ENCODE results near the gene TBC1D1.

The TBC1D1 gene

DNA sequence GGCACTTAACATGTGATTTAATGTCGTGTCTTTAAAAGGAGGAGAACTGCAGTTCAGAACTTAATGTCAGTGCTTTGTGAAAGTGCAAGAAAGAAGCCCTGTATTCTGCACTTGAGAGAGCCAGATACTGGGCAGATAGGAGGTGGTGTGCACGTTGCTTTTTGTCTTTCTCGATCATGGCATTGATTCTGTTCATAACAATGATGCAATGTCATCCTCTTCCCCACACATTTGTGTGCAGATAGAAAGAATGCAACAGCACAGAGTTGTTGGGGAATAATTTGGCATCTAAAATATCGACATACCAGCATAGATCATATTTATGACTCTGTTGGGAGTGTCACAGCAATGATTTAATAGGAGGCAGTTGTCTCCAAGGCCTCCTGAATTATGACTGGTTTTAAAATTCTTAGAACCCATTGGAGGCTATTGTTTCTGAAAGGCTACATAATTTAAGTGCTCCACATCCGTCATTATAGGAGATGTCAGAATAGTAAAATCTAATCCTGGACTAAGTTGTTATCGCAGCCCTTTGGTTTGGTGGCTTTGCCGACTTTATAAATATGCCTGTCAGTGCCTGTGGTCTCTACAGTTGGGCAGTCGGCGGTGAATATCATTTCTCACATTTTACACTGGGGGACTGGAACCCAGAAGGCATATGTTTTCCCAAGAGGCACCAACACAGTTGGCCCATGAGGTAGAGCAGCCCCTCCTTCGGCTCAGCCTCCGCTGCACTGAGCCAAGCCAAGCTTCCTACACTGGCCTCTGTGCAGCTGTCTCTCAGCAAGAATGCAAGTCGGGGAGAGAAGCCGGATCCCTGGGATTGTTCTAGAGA lies 194.2 kb downstream of the TBC1D1 start:
- no peak for DNase-seq

DNA sequence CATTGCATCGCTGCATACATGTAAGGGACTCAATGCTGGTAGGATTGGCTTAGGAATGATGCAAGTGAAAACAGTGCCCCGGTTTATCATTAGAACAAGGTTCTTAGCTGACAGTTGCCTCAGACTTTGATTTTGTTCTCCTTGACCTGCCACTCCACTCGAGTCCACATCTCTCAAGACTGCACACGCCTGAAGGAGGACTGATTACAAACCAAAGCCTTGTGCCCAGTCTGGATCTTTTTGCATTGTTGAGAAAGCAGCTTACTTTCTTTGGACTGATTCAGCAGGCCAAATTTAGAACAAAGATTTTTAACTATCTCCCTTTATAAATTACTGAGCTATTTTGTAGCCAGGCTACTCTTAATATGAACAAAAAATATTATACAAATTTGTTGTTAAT lies 194.9 kb downstream of the TBC1D1 start:
- no peak for DNase-seq

DNA sequence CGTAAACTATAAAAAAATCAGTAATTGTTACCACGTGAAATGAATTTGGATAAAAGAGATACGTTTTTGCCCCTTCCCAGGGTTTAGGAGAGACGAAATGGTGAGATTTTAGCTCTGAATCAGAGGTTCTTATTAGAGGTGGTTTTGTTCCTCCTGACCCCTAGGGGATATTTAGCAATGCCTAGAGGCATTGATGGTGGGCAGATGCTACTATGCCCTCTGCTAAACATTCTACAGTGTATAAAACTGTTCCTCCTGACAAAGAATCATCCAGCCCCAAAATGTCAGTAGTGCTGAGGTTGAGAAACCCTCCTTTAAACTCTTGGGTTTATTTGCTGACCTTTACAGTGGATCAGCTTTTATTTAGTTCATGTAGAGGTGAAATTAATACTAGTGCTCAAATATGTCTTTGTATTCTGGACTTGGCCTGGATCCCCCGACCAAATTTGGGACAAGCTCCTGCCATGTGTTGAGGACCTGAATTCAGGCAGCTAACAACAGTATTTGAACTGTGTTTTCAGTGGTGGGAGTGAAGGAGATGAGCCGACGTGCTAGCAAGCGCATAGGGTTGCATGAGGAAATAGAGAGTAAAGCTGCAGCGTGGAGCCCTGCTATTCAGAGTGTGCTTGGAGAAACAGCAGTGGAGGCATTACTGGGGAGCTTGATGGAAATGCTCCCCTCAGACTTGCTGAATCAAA lies 195.4 kb downstream of the TBC1D1 start:
- no peak for DNase-seq

DNA sequence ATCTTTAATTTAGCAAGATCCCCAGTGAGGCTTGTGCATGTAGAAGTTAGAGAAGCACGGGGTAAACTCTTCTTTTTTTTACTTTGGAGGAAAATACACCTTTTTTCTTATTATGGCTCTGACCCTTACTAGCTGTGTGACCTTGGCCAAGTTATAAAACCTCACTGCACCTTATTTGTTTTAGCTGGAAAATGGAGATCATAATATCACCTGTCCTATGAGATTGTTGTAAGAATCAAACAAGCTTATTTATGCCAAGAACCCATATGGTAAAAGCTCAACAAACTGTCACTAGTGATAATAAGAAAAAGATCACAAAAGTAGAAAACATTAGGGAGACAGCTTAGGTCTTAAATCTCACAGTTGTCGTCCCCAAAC lies 196.0 kb downstream of the TBC1D1 start:
- no peak for DNase-seq

DNA sequence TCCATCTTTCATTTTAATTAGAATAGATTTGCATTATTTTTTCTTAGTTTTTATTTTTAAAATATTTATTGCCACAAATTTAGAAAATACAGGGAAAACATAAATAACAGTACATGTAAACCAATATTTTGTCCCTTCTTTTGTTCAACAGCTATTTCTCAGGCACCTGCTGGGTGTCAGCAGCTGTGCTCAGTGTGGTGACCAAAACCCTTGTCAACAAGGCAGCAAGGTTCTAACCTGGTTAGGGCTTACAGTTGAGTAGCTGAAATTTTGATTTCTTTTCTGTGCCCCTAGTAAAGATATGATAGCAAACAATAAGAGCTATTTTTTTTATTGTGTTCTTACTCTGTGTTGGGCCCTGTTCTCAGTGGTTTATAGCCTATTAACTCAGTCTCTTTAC lies 197.4 kb downstream of the TBC1D1 start:
- DNase-seq = no peak

DNA sequence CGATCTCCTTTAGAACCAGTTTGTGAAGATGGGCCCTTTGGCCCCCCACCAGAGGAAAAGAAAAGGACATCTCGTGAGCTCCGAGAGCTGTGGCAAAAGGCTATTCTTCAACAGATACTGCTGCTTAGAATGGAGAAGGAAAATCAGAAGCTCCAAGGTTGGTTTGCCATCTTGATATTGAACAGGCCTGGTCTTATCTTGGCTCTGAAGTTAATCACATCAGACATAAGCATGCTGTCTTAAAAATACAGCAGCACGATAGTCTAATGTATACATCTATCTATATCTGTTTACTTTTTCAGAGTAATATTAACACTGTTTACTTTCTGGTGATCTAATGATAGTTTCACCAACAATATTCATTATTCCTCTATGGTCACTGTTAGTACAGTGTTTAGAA lies 199.1 kb downstream of the TBC1D1 start:
- no peak for DNase-seq

DNA sequence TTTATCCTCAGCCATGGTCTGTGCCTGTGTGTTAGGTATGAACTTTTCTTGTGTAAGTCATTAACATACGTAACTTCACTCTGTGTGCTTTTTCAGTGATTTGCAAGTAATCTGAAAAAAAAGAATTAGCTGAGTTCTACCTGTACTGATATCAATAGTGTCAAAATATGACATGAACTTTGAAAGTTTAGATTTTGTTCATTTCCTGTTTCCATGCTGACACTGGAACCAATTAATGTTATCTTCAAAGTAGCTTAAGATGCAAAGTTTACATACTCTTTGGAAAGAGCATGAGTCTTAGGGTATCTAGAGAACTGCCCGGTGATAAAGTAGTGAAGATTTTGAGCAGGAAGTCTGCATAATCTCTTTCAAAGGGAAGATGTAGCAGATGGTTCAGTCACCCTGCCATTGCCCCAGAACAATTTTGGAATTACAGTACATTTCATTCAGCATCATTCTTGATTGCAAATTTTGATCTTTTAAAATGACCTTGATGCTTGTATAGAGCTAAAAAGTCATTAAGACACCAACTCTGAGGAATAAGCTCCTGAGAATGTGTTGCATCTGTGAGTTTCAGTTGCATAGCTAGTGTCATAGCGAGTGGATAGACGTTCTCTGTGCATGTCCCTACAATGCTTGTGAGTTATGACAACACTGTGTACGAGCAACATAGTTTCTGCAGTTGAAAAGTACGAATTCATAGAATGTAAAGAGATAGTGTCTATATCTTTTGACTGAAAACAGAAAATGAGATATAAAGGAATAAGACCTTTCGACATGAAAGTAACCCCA lies 199.8 kb downstream of the TBC1D1 start:
- DNase-seq = no peak

DNA sequence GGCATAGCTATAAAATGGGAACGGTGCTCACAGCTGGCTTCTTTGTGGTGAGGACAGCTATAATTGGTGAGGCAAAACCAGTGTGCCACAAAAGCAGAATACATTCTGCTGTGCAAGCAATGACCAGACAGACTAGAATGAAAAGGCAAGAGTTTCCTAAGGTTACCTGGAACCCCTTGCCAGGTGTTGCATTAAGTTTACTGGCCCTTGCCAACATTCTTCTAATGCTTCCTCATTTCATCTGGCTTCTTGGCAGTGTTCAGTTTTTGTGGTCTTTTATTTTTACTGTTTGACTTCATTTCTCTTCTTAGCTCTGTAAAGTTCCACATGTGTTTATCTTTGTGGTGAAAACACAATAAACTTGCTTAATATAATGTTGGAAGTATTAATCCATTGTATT lies 200.8 kb downstream of the TBC1D1 start:
- DNase-seq = no peak

DNA sequence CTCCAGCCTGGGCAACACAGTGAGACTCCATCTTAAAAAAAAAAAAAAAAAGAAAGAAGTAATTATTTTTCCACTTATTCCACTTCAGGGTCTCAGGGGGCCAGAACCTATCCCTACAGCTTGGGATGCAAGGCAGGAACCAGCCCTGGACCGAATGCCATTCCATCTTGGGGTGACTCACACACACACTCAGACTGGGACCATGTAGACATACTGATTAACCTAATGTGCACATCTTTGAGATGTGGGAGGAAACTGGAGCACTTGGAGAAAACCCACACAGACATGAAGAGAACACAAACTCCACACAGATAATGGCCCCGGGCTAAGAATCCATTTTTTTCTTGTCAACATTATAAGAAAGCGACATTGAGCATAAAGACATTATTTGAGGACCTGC lies 201.8 kb downstream of the TBC1D1 start:
- no peak for DNase-seq

DNA sequence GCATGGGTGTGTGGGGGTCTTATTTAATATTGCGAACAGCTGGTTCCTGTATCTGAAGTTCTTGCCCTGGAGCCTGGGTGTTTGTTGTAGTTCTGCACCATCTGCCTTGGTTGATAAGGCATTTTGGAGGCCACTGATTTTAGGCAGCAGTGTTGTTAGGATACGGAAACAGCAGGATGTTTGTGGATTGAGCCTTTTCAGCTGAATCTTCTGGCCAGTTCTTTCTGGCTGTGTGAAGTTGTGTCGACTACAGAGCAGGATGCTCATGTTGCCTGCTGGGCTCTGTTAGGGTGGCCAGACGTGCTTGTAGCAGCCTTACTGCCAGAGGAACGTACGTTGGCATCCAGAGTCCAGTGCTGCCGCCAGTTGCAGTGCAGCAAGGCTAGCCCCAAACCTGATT lies 203.5 kb downstream of the TBC1D1 start:
- no peak for DNase-seq

DNA sequence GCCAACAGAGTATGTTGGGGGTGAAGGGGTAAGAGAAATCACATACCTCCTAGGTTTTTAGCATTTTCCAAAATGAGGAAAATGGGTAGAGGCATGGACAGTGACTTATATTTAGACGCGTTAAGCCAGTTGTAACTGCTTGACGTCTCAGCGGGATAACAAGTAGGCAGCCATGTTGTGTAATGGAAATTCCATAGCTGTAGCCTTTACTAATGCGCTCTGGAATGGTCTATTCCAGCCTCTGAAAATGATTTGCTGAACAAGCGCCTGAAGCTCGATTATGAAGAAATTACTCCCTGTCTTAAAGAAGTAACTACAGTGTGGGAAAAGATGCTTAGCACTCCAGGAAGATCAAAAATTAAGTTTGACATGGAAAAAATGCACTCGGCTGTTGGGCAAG lies 204.8 kb downstream of the TBC1D1 start:
- DNase-seq = no peak

DNA sequence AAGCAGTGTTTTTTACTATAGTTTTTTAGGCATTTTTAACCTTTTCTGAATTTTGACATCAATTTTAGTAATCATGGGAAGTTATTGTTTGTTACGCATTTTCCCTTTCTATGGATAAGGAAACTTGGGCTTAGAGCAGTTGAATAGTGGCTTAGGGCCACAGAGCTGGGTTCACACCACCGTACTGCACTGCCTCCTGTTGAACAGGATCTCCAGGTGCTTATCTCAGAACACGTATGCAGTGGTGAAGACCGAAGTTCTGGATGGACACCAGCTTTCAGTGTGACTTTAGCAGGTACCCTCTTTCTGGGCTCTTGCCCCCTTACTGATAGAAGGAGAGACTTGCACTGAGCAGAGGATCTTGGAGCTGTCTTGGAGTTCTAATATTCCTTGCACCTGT lies 206.9 kb downstream of the TBC1D1 start:
- DNase-seq = no peak

DNA sequence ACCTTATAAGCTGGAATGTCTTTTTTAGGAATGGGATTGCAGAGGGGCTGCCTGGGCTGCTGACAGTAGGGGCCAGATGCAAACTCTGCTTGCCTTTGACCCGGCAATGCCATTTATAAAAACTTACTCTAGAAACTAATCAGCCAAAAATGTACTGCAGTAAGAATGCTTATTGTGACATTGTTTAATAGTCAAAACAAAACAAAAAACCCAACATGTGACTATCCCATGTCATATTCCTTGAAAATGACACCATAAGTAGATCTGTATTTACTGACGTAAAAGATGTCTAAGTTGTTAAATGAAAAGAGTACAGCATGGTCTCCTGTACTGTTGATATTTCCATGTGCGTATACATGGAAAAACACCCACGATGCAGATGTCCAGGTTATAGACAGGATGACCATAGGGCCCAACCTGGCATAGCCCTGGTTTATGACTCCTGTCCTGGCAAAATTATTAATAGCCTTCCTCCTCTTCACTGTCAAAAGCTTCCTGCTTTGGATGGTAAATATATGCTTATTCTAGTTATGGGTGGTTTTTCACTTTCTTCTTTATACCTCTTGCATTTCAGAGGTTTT lies 208.2 kb downstream of the TBC1D1 start:
- DNase-seq = no peak

DNA sequence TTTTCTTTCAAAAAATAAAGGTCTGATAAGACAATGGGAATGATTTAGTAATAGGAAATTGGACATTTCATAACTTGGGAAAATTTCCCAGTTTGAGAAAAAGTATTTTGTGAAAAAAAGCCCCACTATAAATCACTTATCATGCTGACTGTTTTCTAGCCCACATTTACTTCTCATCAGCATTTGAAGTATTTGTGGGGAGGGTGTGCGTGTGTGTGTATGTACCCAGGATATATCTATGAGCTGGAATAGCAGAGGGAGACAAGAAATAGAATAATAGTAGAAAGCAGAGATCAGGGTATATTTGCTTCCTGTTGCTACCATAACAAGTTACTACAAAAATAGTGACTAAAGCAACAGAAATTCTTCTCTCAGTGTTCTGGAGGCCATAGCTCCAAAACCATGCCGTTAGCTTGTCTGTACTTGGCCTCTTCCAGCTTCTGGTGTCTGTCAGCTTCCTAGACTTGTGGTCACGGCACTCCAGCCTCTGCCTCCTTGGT lies 209.1 kb downstream of the TBC1D1 start:
- DNase-seq = no peak

DNA sequence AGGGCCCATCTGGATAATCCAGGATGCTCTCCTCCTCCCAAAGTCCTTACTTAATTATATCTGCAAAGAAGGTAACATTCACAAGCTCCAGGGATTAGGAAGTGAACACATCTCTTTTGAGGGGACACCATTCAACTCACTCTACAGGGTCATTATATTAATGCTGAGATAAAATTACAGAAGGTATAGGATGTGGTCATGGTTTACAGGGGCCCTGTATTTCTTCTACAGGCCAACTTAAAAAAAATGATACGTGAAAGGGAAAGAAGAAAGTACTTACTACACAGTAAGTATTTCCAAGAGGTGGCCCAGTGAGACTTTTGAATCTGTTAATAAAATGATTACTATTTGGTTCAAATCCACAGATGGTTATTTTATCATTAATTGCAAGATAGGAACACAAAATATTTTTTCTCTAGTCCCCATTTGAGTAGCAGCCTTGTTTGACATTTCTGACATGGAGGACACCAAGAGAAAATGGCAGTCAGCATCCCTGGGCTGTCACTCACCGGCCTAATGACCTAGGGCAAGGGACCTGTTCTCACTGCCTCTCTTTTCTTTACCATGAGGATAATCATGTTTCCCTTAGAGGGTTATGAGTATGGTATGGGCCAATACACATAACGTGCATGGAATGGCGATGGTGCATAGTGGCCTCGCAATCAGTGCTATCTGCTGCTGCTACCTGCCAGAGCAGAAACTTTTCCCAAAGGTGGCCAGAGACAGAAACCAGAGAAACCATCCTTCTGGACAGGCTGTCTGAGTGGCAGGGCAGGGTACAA lies 209.8 kb downstream of the TBC1D1 start:
- no peak for DNase-seq

DNA sequence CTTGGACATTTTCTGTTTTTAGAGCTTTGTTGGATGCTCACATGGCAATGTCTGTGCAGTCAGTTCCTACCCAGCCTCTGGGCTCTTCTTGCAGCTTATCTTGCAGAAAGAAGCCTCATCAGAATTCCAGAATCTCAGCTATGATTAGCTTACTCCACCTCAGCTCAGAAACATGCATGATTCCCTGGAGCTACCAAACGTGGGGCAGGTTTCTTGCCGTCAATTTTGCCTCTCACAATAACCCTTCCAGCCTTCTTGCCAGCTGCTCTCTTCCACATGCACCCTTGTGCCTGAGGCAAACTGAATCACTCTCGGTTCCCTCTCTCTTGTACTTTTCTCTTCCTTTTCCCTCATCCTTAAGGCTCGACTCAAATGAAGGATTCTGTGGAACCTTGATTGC lies 210.7 kb downstream of the TBC1D1 start:
- DNase-seq = no peak

DNA sequence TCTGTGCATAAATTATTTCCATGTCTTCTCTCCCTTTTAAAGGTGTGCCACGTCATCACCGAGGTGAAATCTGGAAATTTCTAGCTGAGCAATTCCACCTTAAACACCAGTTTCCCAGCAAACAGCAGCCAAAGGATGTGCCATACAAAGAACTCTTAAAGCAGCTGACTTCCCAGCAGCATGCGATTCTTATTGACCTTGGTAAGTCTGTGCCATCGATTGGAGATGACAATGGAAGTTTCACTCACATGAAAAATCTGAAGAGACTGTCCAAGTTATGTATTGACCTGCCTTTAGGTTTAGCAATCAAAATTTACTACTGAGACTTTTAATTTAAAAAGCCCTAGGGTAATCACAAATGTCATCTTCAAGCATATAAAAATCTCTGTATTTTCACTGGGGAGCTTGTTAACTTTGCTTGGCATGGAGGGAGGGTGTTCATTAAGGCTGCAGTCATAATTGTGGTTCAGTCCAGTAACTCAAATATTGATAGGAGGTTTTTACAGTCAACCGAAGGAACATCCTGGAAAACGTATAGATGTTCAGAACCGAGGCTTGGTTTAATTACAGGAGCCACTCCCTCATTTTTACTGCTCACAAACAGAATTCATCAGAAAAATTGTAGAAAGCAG lies 212.2 kb downstream of the TBC1D1 start:
- no peak for DNase-seq

DNA sequence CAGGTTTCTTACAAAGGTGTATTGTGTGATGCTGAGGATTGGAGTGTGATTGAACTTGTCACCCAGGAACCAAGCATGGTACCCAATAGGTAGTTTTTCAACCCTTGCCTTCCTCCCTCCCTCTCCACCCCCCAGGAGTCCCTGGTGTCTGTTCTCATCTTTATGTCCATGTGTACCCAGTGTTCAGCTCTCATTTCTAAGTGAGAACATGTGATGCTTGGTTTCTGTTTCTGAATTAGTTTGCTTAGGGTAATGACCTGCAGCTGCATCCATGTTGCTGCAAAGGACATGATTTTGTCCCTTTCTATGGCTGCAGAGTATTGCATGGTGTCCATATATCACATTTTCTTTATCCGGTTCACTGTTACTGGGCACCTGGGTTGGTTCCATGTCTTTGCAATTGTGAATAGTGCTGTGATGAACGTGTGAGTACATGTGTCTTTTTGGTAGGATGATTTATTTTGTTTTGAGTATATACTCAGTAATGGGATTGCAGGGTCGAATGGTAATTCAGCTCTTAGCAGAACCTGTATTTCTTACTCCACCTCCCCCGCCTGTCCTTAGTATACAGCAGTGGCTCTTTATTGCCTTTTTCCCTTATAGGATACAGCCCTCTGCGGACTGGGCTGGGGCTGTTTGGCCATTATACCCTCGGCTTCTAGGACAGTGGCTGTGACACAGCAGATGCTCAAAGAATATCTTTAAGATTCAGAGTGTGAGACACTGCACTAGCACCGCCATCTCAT lies 214.8 kb downstream of the TBC1D1 start:
- no peak for DNase-seq

DNA sequence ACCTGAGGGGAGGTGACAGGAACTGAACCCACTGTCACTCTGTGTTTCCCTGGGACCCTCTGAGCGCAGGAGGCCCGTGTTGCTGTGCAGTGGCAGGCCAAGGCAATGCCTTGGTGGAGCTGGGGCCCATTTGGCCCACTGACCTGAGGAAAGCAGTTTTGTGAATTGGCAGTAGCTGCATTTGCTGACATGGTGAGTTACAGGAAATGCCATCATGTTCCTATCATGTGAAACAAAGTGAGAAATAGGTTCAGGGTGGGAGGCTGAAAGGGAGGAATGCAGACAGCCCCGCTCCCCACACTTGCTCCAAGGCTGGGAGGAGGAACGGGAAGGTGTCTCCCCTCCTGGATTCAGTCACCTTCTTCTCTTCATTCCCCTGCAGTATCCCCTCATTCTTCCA lies 215.4 kb downstream of the TBC1D1 start:
- no peak for DNase-seq

DNA sequence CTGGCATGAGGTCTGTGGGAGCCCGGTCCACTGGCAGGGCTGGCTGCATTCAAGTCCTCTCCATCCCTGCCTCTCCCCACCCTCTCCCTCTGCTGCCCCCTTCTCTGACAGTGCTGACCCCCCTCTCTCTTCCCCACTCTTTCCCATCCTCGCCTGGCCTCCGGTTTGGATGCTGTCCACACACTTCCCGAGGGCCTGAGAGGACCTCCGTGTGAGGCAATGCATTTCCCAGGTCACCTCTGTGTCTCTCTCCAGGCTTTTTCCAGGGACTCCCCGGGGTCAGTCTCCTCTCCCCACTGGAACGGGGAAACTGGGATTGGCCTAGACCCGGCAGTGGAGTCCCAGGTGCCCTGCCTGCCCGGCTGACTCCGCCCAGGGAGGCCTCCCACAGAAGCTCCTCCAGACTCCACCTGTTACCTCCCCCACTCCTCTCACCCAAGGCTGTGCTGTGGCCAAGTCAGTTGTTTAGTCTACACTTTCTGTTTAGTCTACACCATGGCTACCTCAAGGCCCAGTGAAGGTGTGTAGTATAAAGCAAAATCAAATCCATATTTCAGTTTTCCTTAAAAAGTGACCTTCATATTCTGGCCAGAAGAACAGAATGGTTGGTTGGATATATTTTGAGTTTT lies 216.1 kb downstream of the TBC1D1 start:
- DNase-seq = no peak

DNA sequence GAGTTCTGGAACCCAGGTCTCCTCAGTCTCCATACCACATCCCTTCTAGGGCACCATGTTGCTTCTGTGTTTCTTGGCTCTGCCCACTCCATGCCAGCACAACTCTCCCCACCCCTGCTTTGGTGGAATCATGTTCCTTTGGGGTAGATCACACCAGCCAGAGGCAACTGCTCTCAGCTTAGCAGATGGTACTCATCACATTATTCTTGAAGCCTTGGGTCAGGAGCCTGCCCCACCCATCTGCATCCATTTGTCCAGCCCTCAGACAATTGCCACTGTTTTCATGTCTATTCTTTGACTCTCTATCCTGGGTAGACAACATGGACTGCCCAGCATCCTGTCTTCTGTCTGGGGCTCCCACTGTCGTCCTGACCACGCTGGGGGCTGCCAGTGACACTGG lies 216.9 kb downstream of the TBC1D1 start:
- no peak for DNase-seq
